HG03571 (cell line): ENCODE measurements around the gene AXL.
"Not testable (repeated sequence)": the region's sequence is repeated elsewhere in the genome, so short reads cannot be mapped to it uniquely, and the experiment has no call there.

Source experiments
- ATAC-seq: cut with Tn5 transposase; IDR thresholded peaks from one replicate; pipeline ENCODE4 v1.9.1; 2021; ENCODE audit not compliant: unreplicated experiment

Gene AXL

GRCh38 chr19:41206456-41206855 is 12.6 kb upstream of the AXL start:
- ATAC-seq: no peak

GRCh38 chr19:41206926-41207750 is 11.9 kb upstream of the AXL start:
- ATAC-seq: no peak

- ATAC-seq: no peak
Measured at GRCh38 chr19:41214161-41214560, 4.9 kb upstream of the AXL start.

- ATAC-seq: no peak
Measured at GRCh38 chr19:41217741-41218140, 1.3 kb upstream of the AXL start.

- no peak for ATAC-seq
Measured at GRCh38 chr19:41218249-41218614, 791 bp upstream of the AXL start.

- no peak for ATAC-seq
Measured at GRCh38 chr19:41219924-41220567, 1.0 kb downstream of the AXL start.

- no peak for ATAC-seq
Measured at GRCh38 chr19:41220811-41221210, 1.8 kb downstream of the AXL start.

- no peak for ATAC-seq
Measured at GRCh38 chr19:41221514-41222205, 2.6 kb downstream of the AXL start.

- ATAC-seq: no peak
Measured at GRCh38 chr19:41222240-41222639, 3.2 kb downstream of the AXL start.

GRCh38 chr19:41223431-41224234 is 4.6 kb downstream of the AXL start:
- no peak for ATAC-seq

- no peak for ATAC-seq
Measured at GRCh38 chr19:41224632-41225031, 5.6 kb downstream of the AXL start.

- no peak for ATAC-seq
Measured at GRCh38 chr19:41225238-41226052, 6.4 kb downstream of the AXL start.

- ATAC-seq: no peak
Measured at GRCh38 chr19:41226053-41226873, 7.2 kb downstream of the AXL start.

- ATAC-seq: no peak
Measured at GRCh38 chr19:41226874-41227390, 7.9 kb downstream of the AXL start.

- no peak for ATAC-seq
Measured at GRCh38 chr19:41228486-41228885, 9.5 kb downstream of the AXL start.

- ATAC-seq: not testable (repeated sequence)
Measured at GRCh38 chr19:41229338-41229737, 10.3 kb downstream of the AXL start.

- ATAC-seq: no peak
Measured at GRCh38 chr19:41230067-41230857, 11.2 kb downstream of the AXL start.

- ATAC-seq: no peak
Measured at GRCh38 chr19:41232686-41233085, 13.7 kb downstream of the AXL start.
